Measurements from ENCODE around the gene AJAP1.

AJAP1 gene

GRCh38 chr1:4684864-4685522 is 30.6 kb downstream of the AJAP1 start:
- DNase-seq: no peak

- DNase-seq: no peak
These were observed 31.1 kb downstream of the AJAP1 start for GRCh38 chr1:4685523-4685865.

- no peak for DNase-seq
These were observed 33.5 kb downstream of the AJAP1 start for GRCh38 chr1:4687943-4688342.

- no peak for DNase-seq
These were observed 35.0 kb downstream of the AJAP1 start for GRCh38 chr1:4689271-4689935.

- DNase-seq: no peak
These were observed 35.7 kb downstream of the AJAP1 start for GRCh38 chr1:4689941-4690635.

GRCh38 chr1:4690951-4691675 is 36.7 kb downstream of the AJAP1 start:
- no peak for DNase-seq

GRCh38 chr1:4691766-4692405 is 37.5 kb downstream of the AJAP1 start:
- DNase-seq: no peak

- DNase-seq: no peak
These were observed 38.0 kb downstream of the AJAP1 start for GRCh38 chr1:4692437-4692836.

GRCh38 chr1:4693331-4693730 is 38.9 kb downstream of the AJAP1 start:
- DNase-seq: no peak

GRCh38 chr1:4693891-4694290 is 39.5 kb downstream of the AJAP1 start:
- no peak for DNase-seq

GRCh38 chr1:4694492-4694891 is 40.1 kb downstream of the AJAP1 start:
- DNase-seq: no peak

- no peak for DNase-seq
These were observed 40.8 kb downstream of the AJAP1 start for GRCh38 chr1:4695241-4695640.

- no peak for DNase-seq
These were observed 41.8 kb downstream of the AJAP1 start for GRCh38 chr1:4696161-4696745.

- no peak for DNase-seq
These were observed 42.3 kb downstream of the AJAP1 start for GRCh38 chr1:4696753-4697152.

- no peak for DNase-seq
These were observed 43.4 kb downstream of the AJAP1 start for GRCh38 chr1:4697801-4698200.

- DNase-seq: no peak
These were observed 44.5 kb downstream of the AJAP1 start for GRCh38 chr1:4698911-4699310.

- no peak for DNase-seq
These were observed 45.2 kb downstream of the AJAP1 start for GRCh38 chr1:4699376-4700301.

GRCh38 chr1:4700801-4701200 is 46.4 kb downstream of the AJAP1 start:
- peak in 1 of 2 experiments; percentile 10 for DNase-seq

- no peak for DNase-seq
These were observed 46.9 kb downstream of the AJAP1 start for GRCh38 chr1:4701276-4701675.

- no peak for DNase-seq
These were observed 48.1 kb downstream of the AJAP1 start for GRCh38 chr1:4702464-4702863.

GRCh38 chr1:4702932-4703331 is 48.5 kb downstream of the AJAP1 start:
- DNase-seq: no peak

GRCh38 chr1:4703646-4704045 is 49.2 kb downstream of the AJAP1 start:
- DNase-seq: no peak
